WTC11 (cell line): Measurements from ENCODE around the gene CXCR1. TPM values are rescaled to one million over a fixed set of nuclear protein-coding genes. Genes with fewer than 3 reads are reported as not detected.

Experiments
- ATAC-seq: fragments of 200-7000 bp; cut with Tn5 transposase; 2 replicates; pipeline ENCODE4 v1.10.0; 2021; ENCODE audit warnings: mild to moderate bottlenecking, moderate library complexity
- CTCF ChIA-PET: fragments of 300-600 bp; sonication (Branson Sonifier 250); formaldehyde crosslinking; loops from one replicate; lab custom pipeline; 2021; ENCODE audit warnings: antibody characterized with exemption; lab: Charles Lee
- POLR2A ChIA-PET: fragments of 350-600 bp; sonication (Branson Sonifier 250); formaldehyde crosslinking; loops from one replicate; lab custom pipeline; 2021; ENCODE audit warnings: antibody characterized with exemption; lab: Charles Lee
- DNase-seq: peaks from one replicate; pipeline ENCODE4 v3.0.0; 2021; ENCODE audit warnings: low spot score
- H3K27ac Mint-ChIP-seq: 2 replicates; pipeline ENCODE4 v1.8.0; 2021; ENCODE audit warnings: mixed read lengths
- H3K27me3 Mint-ChIP-seq: 2 replicates; pipeline ENCODE4 v1.8.0; 2021; ENCODE audit warnings: low read depth, mild to moderate bottlenecking, moderate library complexity, mixed read lengths
- H3K36me3 Mint-ChIP-seq: 2 replicates; pipeline ENCODE4 v1.8.0; 2021; ENCODE audit warnings: mixed read lengths
- H3K4me1 Mint-ChIP-seq: 2 replicates; pipeline ENCODE4 v1.8.0; 2022; ENCODE audit warnings: mixed read lengths
- H3K4me3 Mint-ChIP-seq: 2 replicates; pipeline ENCODE4 v1.8.0; 2021; ENCODE audit warnings: mild to moderate bottlenecking, moderate library complexity, mixed read lengths
- H3K9me3 Mint-ChIP-seq: 2 replicates; pipeline ENCODE4 v1.8.0; 2021; ENCODE audit warnings: mixed read lengths
- ELF4 ChIP-seq: sonication (generic); formaldehyde crosslinking; IDR thresholded peaks from 2 replicates; pipeline ENCODE4 v1.8.1; 2022; ENCODE audit warnings: low read depth, mild to moderate bottlenecking, moderate library complexity, missing genetic modification reagents
- EMX1 ChIP-seq: fragments of 250-450 bp; sonication (Bioruptor Pico); IDR thresholded peaks from 2 replicates; pipeline ENCODE4 v1.8.0; 2021; ENCODE audit warnings: mild to moderate bottlenecking
- KAT7 ChIP-seq: sonication (generic); formaldehyde crosslinking; IDR thresholded peaks from 2 replicates; pipeline ENCODE4 v1.8.1; 2023; ENCODE audit warnings: missing genetic modification reagents, mild to moderate bottlenecking, borderline replicate concordance
- NFATC4 ChIP-seq: fragments of 250-450 bp; sonication (Bioruptor Pico); IDR thresholded peaks from 2 replicates; pipeline ENCODE4 v1.9.0; 2021; ENCODE audit warnings: mild to moderate bottlenecking
- NR2C2 ChIP-seq: sonication (generic); formaldehyde crosslinking; IDR thresholded peaks from 2 replicates; pipeline ENCODE4 v1.8.0; 2022; ENCODE audit warnings: mild to moderate bottlenecking, missing genetic modification reagents
- NR3C1 ChIP-seq: sonication (generic); formaldehyde crosslinking; conservative IDR thresholded peaks from 2 replicates; pipeline ENCODE4 v1.8.1; 2023; ENCODE audit warnings: low read depth, mild to moderate bottlenecking, missing genetic modification reagents
- OVOL2 ChIP-seq: fragments of 250-450 bp; sonication (Bioruptor Pico); IDR thresholded peaks from 2 replicates; pipeline ENCODE4 v1.9.0; 2021; ENCODE audit warnings: mild to moderate bottlenecking, borderline replicate concordance
- SMAD4 ChIP-seq: sonication (generic); formaldehyde crosslinking; IDR thresholded peaks from 2 replicates; pipeline ENCODE4 v1.8.0; 2022; ENCODE audit warnings: mild to moderate bottlenecking, missing genetic modification reagents
- TCF7 ChIP-seq: sonication (generic); formaldehyde crosslinking; IDR thresholded peaks from 2 replicates; pipeline ENCODE4 v1.8.0; 2022; ENCODE audit warnings: mild to moderate bottlenecking, low read depth, missing genetic modification reagents, moderate library complexity
- TEAD4 ChIP-seq: sonication (generic); formaldehyde crosslinking; IDR thresholded peaks from 2 replicates; pipeline ENCODE4 v1.8.0; 2022; ENCODE audit warnings: mild to moderate bottlenecking, missing genetic modification reagents
- ZBTB21 ChIP-seq: sonication (generic); formaldehyde crosslinking; IDR thresholded peaks from 2 replicates; pipeline ENCODE4 v1.8.1; 2023; ENCODE audit warnings: mild to moderate bottlenecking, missing genetic modification reagents, borderline replicate concordance
- ZNF138 ChIP-seq: sonication (generic); formaldehyde crosslinking; conservative IDR thresholded peaks from 2 replicates; pipeline ENCODE4 v1.8.1; 2022; ENCODE audit warnings: mild to moderate bottlenecking, moderate library complexity, missing genetic modification reagents
- ZNF671 ChIP-seq: fragments of 250-450 bp; sonication (Bioruptor Pico); IDR thresholded peaks from 2 replicates; pipeline ENCODE4 v1.8.0; 2021; ENCODE audit warnings: mild to moderate bottlenecking
- total RNA-seq: library from RNA; stranded (reverse); gene quantifications from 3 replicates; pipeline ENCODE4 v1.2.3, GENCODE V29; 2021
- TF ChIP-seq, protein P1 (sequence below): fragments of 250-450 bp; sonication (Bioruptor Pico); IDR thresholded peaks from 2 replicates; pipeline ENCODE4 v1.9.0; 2021; ENCODE audit warnings: mild to moderate bottlenecking
- TF ChIP-seq, protein P2 (sequence below): fragments of 250-450 bp; sonication (Bioruptor Pico); IDR thresholded peaks from 2 replicates; pipeline ENCODE4 v2.1.2; 2022; ENCODE audit warnings: mild to moderate bottlenecking, moderate library complexity
- TF ChIP-seq, protein P3 (sequence below): sonication (generic); formaldehyde crosslinking; IDR thresholded peaks from 2 replicates; pipeline ENCODE4 v1.8.0; 2022; ENCODE audit warnings: mild to moderate bottlenecking, missing genetic modification reagents
- TF ChIP-seq, protein P4 (sequence below): fragments of 250-450 bp; sonication (Bioruptor Pico); IDR thresholded peaks from 2 replicates; pipeline ENCODE4 v1.9.0; 2021; ENCODE audit warnings: moderate library complexity, mild to moderate bottlenecking, inconsistent platforms, borderline replicate concordance
- TF ChIP-seq, protein P5 (sequence below): sonication (generic); formaldehyde crosslinking; IDR thresholded peaks from 2 replicates; pipeline ENCODE4 v1.8.1; 2022; ENCODE audit warnings: mild to moderate bottlenecking, missing genetic modification reagents, moderate library complexity, borderline replicate concordance
- TF ChIP-seq, protein P6 (sequence below): sonication (generic); formaldehyde crosslinking; IDR thresholded peaks from 2 replicates; pipeline ENCODE4 v1.8.1; 2022; ENCODE audit warnings: mild to moderate bottlenecking, moderate library complexity, missing genetic modification reagents
- TF ChIP-seq, protein P7 (sequence below): sonication (generic); formaldehyde crosslinking; IDR thresholded peaks from 2 replicates; pipeline ENCODE4 v1.8.1; 2023; ENCODE audit warnings: mild to moderate bottlenecking, missing genetic modification reagents, moderate library complexity

Gene CXCR1
- total RNA-seq, 1 experiment from 2014 or later = not detected

DNA sequence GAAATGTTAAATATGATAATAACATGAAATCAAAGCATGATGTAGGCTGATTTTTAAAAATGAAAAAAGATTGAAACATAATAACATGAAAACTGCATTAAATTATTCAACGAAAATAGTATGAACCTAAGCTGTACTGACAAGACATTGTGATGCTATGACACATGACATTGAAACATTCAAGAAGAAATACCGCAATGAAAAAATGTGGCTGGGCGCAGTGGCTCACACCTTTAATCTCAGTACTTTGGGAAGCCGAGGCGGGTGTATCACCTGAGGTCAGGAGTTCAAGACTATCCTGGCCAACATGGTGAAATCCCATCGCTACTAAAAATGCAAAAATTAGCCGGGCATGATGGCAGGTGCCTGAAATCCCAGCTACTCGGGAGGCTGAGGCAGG lies 14.6 kb downstream of the CXCR1 start:
- ChIA-PET POLR2A (no interaction called here), CTCF (no interaction called here)
- no peak overlapping the region for H3K27ac Mint-ChIP-seq
- TF ChIP-seq ZNF138 (CRISPR knock-in tag) = no peak
- TF ChIP-seq, protein P1, sequence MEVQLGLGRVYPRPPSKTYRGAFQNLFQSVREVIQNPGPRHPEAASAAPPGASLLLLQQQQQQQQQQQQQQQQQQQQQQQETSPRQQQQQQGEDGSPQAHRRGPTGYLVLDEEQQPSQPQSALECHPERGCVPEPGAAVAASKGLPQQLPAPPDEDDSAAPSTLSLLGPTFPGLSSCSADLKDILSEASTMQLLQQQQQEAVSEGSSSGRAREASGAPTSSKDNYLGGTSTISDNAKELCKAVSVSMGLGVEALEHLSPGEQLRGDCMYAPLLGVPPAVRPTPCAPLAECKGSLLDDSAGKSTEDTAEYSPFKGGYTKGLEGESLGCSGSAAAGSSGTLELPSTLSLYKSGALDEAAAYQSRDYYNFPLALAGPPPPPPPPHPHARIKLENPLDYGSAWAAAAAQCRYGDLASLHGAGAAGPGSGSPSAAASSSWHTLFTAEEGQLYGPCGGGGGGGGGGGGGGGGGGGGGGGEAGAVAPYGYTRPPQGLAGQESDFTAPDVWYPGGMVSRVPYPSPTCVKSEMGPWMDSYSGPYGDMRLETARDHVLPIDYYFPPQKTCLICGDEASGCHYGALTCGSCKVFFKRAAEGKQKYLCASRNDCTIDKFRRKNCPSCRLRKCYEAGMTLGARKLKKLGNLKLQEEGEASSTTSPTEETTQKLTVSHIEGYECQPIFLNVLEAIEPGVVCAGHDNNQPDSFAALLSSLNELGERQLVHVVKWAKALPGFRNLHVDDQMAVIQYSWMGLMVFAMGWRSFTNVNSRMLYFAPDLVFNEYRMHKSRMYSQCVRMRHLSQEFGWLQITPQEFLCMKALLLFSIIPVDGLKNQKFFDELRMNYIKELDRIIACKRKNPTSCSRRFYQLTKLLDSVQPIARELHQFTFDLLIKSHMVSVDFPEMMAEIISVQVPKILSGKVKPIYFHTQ (CRISPR knock-in tag) = no peak
- no peak for TF ChIP-seq ZNF671
- TF ChIP-seq, protein P2, sequence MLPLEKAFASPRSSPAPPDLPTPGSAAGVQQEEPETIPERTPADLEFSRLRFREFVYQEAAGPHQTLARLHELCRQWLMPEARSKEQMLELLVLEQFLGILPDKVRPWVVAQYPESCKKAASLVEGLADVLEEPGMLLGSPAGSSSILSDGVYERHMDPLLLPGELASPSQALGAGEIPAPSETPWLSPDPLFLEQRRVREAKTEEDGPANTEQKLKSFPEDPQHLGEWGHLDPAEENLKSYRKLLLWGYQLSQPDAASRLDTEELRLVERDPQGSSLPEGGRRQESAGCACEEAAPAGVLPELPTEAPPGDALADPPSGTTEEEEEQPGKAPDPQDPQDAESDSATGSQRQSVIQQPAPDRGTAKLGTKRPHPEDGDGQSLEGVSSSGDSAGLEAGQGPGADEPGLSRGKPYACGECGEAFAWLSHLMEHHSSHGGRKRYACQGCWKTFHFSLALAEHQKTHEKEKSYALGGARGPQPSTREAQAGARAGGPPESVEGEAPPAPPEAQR (CRISPR knock-in tag) = no peak
- TF ChIP-seq, protein P3, sequence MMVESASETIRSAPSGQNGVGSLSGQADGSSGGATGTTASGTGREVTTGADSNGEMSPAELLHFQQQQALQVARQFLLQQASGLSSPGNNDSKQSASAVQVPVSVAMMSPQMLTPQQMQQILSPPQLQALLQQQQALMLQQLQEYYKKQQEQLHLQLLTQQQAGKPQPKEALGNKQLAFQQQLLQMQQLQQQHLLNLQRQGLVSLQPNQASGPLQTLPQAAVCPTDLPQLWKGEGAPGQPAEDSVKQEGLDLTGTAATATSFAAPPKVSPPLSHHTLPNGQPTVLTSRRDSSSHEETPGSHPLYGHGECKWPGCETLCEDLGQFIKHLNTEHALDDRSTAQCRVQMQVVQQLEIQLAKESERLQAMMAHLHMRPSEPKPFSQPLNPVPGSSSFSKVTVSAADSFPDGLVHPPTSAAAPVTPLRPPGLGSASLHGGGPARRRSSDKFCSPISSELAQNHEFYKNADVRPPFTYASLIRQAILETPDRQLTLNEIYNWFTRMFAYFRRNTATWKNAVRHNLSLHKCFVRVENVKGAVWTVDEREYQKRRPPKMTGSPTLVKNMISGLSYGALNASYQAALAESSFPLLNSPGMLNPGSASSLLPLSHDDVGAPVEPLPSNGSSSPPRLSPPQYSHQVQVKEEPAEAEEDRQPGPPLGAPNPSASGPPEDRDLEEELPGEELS = no peak
- no peak for TF ChIP-seq ELF4
- TF ChIP-seq EMX1 (CRISPR knock-in tag) = no peak
- no peak for TF ChIP-seq OVOL2 (CRISPR knock-in tag)
- no peaks in the 10 kb centered on the region for H3K4me1 Mint-ChIP-seq
- no peak overlapping the region for H3K4me3 Mint-ChIP-seq
- no peaks in the 10 kb centered on the region for H3K9me3 Mint-ChIP-seq
- DNase-seq = no peak
- ATAC-seq = no peak
- H3K27me3 Mint-ChIP-seq = peaks cover 6% of the 10 kb centered on the region
- no peaks in the 10 kb centered on the region for H3K36me3 Mint-ChIP-seq

DNA sequence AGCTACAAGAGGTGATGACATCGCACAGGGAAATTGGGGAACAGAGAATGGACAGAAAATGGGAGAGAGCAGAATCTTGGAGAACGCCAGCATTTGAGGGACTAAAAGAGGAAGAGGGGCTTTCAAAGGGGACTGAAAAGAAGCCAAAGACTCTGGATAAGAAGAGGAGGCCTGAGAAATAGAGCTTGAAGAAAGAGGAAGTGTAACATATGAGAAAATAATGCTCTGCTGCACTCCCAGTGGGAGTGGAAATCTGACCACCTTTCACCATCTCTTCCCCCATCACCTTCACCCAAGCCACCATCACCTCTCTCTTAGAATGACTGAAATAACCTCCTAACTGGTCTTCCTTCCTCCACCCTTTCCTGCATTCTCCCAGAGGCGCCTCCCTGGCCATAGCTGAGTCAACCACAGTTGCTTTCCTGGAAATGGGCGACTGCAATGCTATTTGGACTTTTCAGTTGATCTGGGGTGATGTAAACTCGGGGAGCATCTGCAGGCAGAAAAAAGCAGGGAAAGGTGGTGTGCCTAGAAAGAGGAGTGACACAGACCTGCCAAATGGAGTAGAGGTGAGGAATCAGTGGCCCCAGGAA lies 16.8 kb downstream of the CXCR1 start:
- peaks cover 7% of the 10 kb centered on the region for H3K36me3 Mint-ChIP-seq
- CTCF ChIA-PET = no interaction called here
- peaks cover 13% of the 10 kb centered on the region for H3K9me3 Mint-ChIP-seq
- H3K27me3 Mint-ChIP-seq = peaks cover 11% of the 10 kb centered on the region
- POLR2A ChIA-PET = no interaction called here
- TF ChIP-seq NFATC4 (CRISPR knock-in tag) (no peak), TEAD4 (no peak), NR3C1 (CRISPR knock-in tag) (no peak)
- ATAC-seq = no peak
- no peaks in the 10 kb centered on the region for H3K4me1 Mint-ChIP-seq
- no peak for DNase-seq
- H3K27ac Mint-ChIP-seq = no peak overlapping the region
- no peak overlapping the region for H3K4me3 Mint-ChIP-seq

DNA sequence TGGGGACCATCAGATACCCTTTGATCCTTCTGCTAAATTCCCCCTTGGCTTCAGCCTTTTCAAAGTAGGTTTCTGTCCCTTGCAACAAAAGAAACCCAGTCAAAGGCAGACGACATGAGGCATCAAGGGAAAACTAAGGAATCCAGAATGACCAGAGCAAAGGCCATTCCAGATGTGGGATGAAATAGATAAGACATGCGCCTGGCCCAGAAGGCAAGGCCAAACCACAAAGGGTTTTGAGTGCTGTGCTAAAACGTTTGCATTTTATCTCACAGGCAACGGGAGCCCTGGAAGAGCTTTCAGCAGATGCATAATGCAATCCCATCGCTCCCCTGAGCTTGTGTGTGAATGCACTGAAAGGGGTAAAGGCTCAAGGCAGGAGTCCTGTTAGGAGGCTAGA lies 17.7 kb downstream of the CXCR1 start:
- CTCF ChIA-PET = no interaction called here

More for the DNA sequence above, 17.7 kb downstream of the CXCR1 start:
- peaks cover 20% of the 10 kb centered on the region for H3K9me3 Mint-ChIP-seq
- DNase-seq (no peak), ATAC-seq (no peak)
- no peaks in the 10 kb centered on the region for H3K4me1 Mint-ChIP-seq
- H3K27ac Mint-ChIP-seq = no peak overlapping the region
- H3K27me3 Mint-ChIP-seq = peaks cover 12% of the 10 kb centered on the region
- TF ChIP-seq, protein P4, sequence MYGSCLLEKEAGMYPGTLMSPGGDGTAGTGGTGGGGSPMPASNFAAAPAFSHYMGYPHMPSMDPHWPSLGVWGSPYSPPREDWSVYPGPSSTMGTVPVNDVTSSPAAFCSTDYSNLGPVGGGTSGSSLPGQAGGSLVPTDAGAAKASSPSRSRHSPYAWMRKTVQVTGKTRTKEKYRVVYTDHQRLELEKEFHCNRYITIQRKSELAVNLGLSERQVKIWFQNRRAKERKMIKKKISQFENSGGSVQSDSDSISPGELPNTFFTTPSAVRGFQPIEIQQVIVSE = no peak
- no peak for TF ChIP-seq KAT7 (CRISPR knock-in tag)
- no peak for TF ChIP-seq ZNF671
- no peak for TF ChIP-seq ZBTB21
- TF ChIP-seq, protein P5, sequence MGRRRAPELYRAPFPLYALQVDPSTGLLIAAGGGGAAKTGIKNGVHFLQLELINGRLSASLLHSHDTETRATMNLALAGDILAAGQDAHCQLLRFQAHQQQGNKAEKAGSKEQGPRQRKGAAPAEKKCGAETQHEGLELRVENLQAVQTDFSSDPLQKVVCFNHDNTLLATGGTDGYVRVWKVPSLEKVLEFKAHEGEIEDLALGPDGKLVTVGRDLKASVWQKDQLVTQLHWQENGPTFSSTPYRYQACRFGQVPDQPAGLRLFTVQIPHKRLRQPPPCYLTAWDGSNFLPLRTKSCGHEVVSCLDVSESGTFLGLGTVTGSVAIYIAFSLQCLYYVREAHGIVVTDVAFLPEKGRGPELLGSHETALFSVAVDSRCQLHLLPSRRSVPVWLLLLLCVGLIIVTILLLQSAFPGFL = no peak
- no peak for TF ChIP-seq NR3C1 (CRISPR knock-in tag)
- TF ChIP-seq SMAD4 = no peak
- TF ChIP-seq, protein P6, sequence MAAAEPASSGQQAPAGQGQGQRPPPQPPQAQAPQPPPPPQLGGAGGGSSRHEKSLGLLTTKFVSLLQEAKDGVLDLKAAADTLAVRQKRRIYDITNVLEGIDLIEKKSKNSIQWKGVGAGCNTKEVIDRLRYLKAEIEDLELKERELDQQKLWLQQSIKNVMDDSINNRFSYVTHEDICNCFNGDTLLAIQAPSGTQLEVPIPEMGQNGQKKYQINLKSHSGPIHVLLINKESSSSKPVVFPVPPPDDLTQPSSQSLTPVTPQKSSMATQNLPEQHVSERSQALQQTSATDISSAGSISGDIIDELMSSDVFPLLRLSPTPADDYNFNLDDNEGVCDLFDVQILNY (CRISPR knock-in tag) = no peak
- TF ChIP-seq, protein P7, sequence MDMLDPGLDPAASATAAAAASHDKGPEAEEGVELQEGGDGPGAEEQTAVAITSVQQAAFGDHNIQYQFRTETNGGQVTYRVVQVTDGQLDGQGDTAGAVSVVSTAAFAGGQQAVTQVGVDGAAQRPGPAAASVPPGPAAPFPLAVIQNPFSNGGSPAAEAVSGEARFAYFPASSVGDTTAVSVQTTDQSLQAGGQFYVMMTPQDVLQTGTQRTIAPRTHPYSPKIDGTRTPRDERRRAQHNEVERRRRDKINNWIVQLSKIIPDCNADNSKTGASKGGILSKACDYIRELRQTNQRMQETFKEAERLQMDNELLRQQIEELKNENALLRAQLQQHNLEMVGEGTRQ (CRISPR knock-in tag) = no peak
- TF ChIP-seq NR2C2 = no peak
- TF ChIP-seq TCF7 (CRISPR knock-in tag) = no peak
- H3K4me3 Mint-ChIP-seq = no peak overlapping the region
- POLR2A ChIA-PET = no interaction called here
- H3K36me3 Mint-ChIP-seq = peaks cover 10% of the 10 kb centered on the region
